GM12892 (cell line): ENCODE results near the gene CTNNA3.

Experiments used
- POLR2A ChIP-seq: IDR thresholded peaks from 2 replicates; pipeline ENCODE4 v1.6.1; 2011; ENCODE audit warnings: low read depth, low read length, control low read depth
- POLR2AphosphoS5 ChIP-seq: IDR thresholded peaks from 2 replicates; pipeline ENCODE4 v1.6.1; 2011; ENCODE audit warnings: low read depth, low read length, control low read depth
- TAF1 ChIP-seq: IDR thresholded peaks from 2 replicates; pipeline ENCODE4 v1.6.1; 2011; ENCODE audit warnings: low read depth, mild to moderate bottlenecking, control low read depth, low read length, borderline replicate concordance

DNA sequence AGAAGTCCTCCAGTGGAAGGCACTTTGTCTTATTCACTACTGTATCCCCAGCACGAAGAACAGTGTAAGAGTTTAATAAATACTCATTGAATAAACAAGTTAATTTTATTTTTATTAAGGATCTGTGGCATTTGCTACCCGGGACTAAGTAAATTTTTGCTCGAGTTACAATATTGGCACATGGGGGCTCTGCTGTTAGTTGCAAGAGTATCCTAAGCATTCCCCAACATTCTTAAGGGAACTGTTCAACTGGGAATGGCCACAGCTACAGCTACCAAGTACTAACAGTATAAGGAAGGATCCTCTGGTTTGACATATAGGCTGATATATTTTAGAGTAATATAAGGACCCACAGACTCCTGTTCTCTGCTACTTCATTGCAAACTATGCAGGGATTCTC lies 778.9 kb downstream of the CTNNA3 start:
- TF ChIP-seq POLR2A: no peak
- TF ChIP-seq POLR2AphosphoS5: no peak
- no peak for TF ChIP-seq TAF1
